GM12892 (cell line): ENCODE measurements around the gene HPS5.

ENCODE experiments used
- POLR2A ChIP-seq: IDR thresholded peaks from 2 replicates; pipeline ENCODE4 v1.6.1; 2011; ENCODE audit warnings: low read depth, low read length, control low read depth
- POLR2AphosphoS5 ChIP-seq: IDR thresholded peaks from 2 replicates; pipeline ENCODE4 v1.6.1; 2011; ENCODE audit warnings: low read depth, low read length, control low read depth

DNA sequence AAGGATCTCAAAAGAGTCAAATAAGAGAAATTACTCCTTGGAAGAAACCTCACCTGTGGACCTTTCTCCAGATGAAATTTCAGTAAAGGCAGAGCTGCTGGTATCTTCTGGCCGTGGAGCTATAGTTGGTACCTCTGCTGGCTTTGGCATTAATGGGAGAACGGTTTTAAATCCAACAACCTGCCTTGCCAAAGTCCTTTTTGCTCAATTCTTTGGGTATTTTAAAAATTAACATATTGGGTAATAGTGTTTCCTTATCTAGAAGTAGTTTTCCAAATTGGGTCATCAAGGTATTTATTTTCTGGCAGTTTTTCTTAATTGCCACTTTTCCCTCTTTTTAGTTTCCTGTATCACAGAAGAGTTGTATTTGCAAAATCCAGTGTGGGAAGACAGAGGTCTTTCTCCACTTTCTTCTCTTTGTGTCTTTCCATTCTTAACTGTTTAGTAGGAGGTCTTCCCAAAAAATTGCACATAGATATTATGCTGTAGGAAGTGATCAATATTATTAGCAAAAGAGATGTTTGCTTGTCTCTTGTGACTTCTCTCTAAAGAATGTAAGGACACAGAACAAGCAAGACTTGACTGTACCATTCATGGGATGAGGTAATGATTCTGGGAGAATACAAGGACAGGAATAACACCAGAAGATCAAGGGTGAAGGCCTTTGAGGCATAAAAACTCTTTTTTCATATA, 85.1 kb downstream of the HPS5 start, which contains the start of gene SAA4:
- no peak for TF ChIP-seq POLR2AphosphoS5
- no peak for TF ChIP-seq POLR2A
